H9 (cell line): Measurements from ENCODE around the gene DLD. TPM values are rescaled to one million over a fixed set of nuclear protein-coding genes. Genes with fewer than 3 reads are reported as not detected.

ENCODE experiments used
- DNase-seq: peaks from one replicate; pipeline ENCODE4 v3.0.0-alpha.2; 2017
- H2AFZ ChIP-seq: one replicate; pipeline ENCODE4 v1.6.1; 2013; ENCODE audit warnings: mild to moderate bottlenecking, low read length, control low read depth, moderate library complexity
- H2AK5ac ChIP-seq: 2 replicates; pipeline ENCODE4 v1.6.1; 2013; ENCODE audit warnings: low read length, control low read depth, mixed read lengths; ENCODE audit not compliant: insufficient read length
- H2BK120ac ChIP-seq: one replicate; pipeline ENCODE4 v1.6.1; 2013; ENCODE audit warnings: low read depth, mild to moderate bottlenecking, low read length, control low read depth, inconsistent platforms; ENCODE audit not compliant: poor library complexity, severe bottlenecking
- H2BK12ac ChIP-seq: 2 replicates; pipeline ENCODE4 v1.6.1; 2013; ENCODE audit warnings: low read length, control low read depth, mixed read lengths, low read depth; ENCODE audit not compliant: insufficient read length
- H2BK15ac ChIP-seq: 2 replicates; pipeline ENCODE4 v1.6.1; 2013; ENCODE audit warnings: low read depth, low read length, control low read depth
- H2BK20ac ChIP-seq: one replicate; pipeline ENCODE4 v1.6.1; 2013; ENCODE audit warnings: low read depth, mild to moderate bottlenecking, low read length, control low read depth, inconsistent platforms; ENCODE audit not compliant: poor library complexity, severe bottlenecking
- H2BK5ac ChIP-seq: 2 replicates; pipeline ENCODE4 v1.6.1; 2013; ENCODE audit warnings: low read length, control low read depth, mixed read lengths; ENCODE audit not compliant: insufficient read length
- H3K14ac ChIP-seq: 2 replicates; pipeline ENCODE4 v1.6.1; 2013; ENCODE audit warnings: low read length, control low read depth; ENCODE audit not compliant: insufficient read depth
- H3K18ac ChIP-seq: 2 replicates; pipeline ENCODE4 v1.6.1; 2013; ENCODE audit warnings: low read depth, mild to moderate bottlenecking, mixed read lengths, low read length, control low read depth; ENCODE audit not compliant: insufficient read length
- H3K23ac ChIP-seq: 2 replicates; pipeline ENCODE4 v1.6.1; 2013; ENCODE audit warnings: low read length, control low read depth, mixed read lengths, low read depth; ENCODE audit not compliant: insufficient read length
- H3K23me2 ChIP-seq: 2 replicates; pipeline ENCODE4 v1.6.1; 2013; ENCODE audit warnings: low read depth, mild to moderate bottlenecking, mixed read lengths, low read length, control low read depth; ENCODE audit not compliant: insufficient read length, poor library complexity, severe bottlenecking
- H3K27ac ChIP-seq: 2 replicates; pipeline ENCODE4 v1.5.1; 2013; ENCODE audit warnings: low read length, control low read depth, mixed read lengths, low read depth; ENCODE audit not compliant: insufficient read length
- H3K27me3 ChIP-seq: 2 replicates; pipeline ENCODE4 v1.6.1; 2013; ENCODE audit warnings: low read length, control low read depth, inconsistent platforms; ENCODE audit not compliant: insufficient read depth
- H3K4ac ChIP-seq: 2 replicates; pipeline ENCODE4 v1.6.1; 2013; ENCODE audit warnings: low read depth, mild to moderate bottlenecking, control low read depth, inconsistent platforms, low read length, moderate library complexity
- H3K4me1 ChIP-seq: 2 replicates; pipeline ENCODE4 v1.6.1; 2013; ENCODE audit warnings: low read length, control low read depth, inconsistent platforms; ENCODE audit not compliant: insufficient read depth
- H3K4me2 ChIP-seq: 2 replicates; pipeline ENCODE4 v1.6.1; 2013; ENCODE audit warnings: low read length, control low read depth, mixed read lengths; ENCODE audit not compliant: insufficient read length, insufficient read depth
- H3K56ac ChIP-seq: 2 replicates; pipeline ENCODE4 v1.6.1; 2013; ENCODE audit warnings: low read depth, mild to moderate bottlenecking, mixed read lengths, low read length, control low read depth; ENCODE audit not compliant: insufficient read length
- H3K79me1 ChIP-seq: 2 replicates; pipeline ENCODE4 v1.6.1; 2013; ENCODE audit warnings: low read depth, mild to moderate bottlenecking, moderate library complexity, low read length, control low read depth, inconsistent platforms; ENCODE audit not compliant: insufficient read depth, poor library complexity, severe bottlenecking
- H3K79me2 ChIP-seq: 2 replicates; pipeline ENCODE4 v1.6.1; 2013; ENCODE audit warnings: low read length, control low read depth, inconsistent platforms; ENCODE audit not compliant: insufficient read depth
- H3K9ac ChIP-seq: 2 replicates; pipeline ENCODE4 v1.6.1; 2013; ENCODE audit warnings: low read length, control low read depth, mixed read lengths; ENCODE audit not compliant: insufficient read length; ENCODE audit errors: extremely low read depth
- H3K9me3 ChIP-seq: one replicate; pipeline ENCODE4 v1.6.1; 2013; ENCODE audit warnings: low read depth, low read length, inconsistent platforms; ENCODE audit not compliant: control insufficient read depth
- H3T11ph ChIP-seq: one replicate; pipeline ENCODE4 v1.6.1; 2013; ENCODE audit warnings: mild to moderate bottlenecking, low read length, control low read depth, inconsistent platforms
- H4K20me1 ChIP-seq: one replicate; pipeline ENCODE4 v1.6.1; 2013; ENCODE audit not compliant: control insufficient read depth, insufficient read length, insufficient read depth
- H4K5ac ChIP-seq: 2 replicates; pipeline ENCODE4 v1.6.1; 2013; ENCODE audit warnings: low read depth, mild to moderate bottlenecking, mixed read lengths, low read length, control low read depth; ENCODE audit not compliant: insufficient read length
- H4K8ac ChIP-seq: replicated peaks from 2 replicates; pipeline ENCODE4 v1.6.1; 2013; ENCODE audit warnings: low read length, control low read depth, mixed read lengths, low read depth; ENCODE audit not compliant: insufficient read length
- H4K91ac ChIP-seq: 2 replicates; pipeline ENCODE4 v1.6.1; 2013; ENCODE audit warnings: low read depth, mild to moderate bottlenecking, moderate library complexity, mixed read lengths, low read length, control low read depth; ENCODE audit not compliant: insufficient read length
- H3K27ac Mint-ChIP-seq, 3 experiments: 2 replicates in 2 of 3; 3 replicates in 1 of 3; pipeline ENCODE4 v1.8.0; 2020 to 2021; ENCODE audit warnings: mixed read lengths in 3 of 3, mild to moderate bottlenecking in 1 of 3, moderate library complexity in 1 of 3
- H3K27me3 Mint-ChIP-seq: 2 replicates; pipeline ENCODE4 v1.8.0; 2021; ENCODE audit warnings: low read depth, mild to moderate bottlenecking, moderate library complexity, mixed read lengths
- H3K36me3 Mint-ChIP-seq, 3 experiments: 2 replicates in 2 of 3; 3 replicates in 1 of 3; pipeline ENCODE4 v1.8.0; 2020 to 2021; ENCODE audit warnings: low read depth in 3 of 3, mixed read lengths in 3 of 3; ENCODE audit not compliant: insufficient read depth in 1 of 3
- H3K4me1 Mint-ChIP-seq, 2 experiments: 2 replicates each; pipeline ENCODE4 v1.8.0; 2020; ENCODE audit warnings: mixed read lengths in 2 of 2
- H3K4me3 Mint-ChIP-seq, 2 experiments: 2 replicates in 1 of 2; 3 replicates in 1 of 2; pipeline ENCODE4 v1.8.0; 2020 to 2021; ENCODE audit warnings: mild to moderate bottlenecking in 2 of 2, mixed read lengths in 2 of 2, moderate library complexity in 1 of 2
- H3K9me3 Mint-ChIP-seq, 2 experiments: 2 replicates in 1 of 2; 3 replicates in 1 of 2; pipeline ENCODE4 v1.8.0; 2020; ENCODE audit warnings: mild to moderate bottlenecking in 2 of 2, mixed read lengths in 2 of 2, moderate library complexity in 1 of 2
- WGBS: extraction: QIAGEN DNeasy Blood & Tissue Kit; methylation state at CpG from one replicate; pipeline ENCODE4 v1.1.7; 2013; ENCODE audit warnings: missing lambda C conversion rate, low lambda C conversion rate, mixed read lengths; ENCODE audit not compliant: insufficient read length; ENCODE audit errors: extremely low coverage; 5-methylcytosine and 5-hydroxymethylcytosine counted together
- total RNA-seq: library from RNA; stranded (reverse); gene quantifications from 2 replicates; pipeline ENCODE4 v1.2.1, GENCODE V29; 2021
- TF ChIP-seq, protein P1 (sequence below): fragments of 200-600 bp; sonication (generic); conservative IDR thresholded peaks from 3 replicates; pipeline ENCODE4 v1.8.0; 2021; ENCODE audit warnings: antibody characterized with exemption, mild to moderate bottlenecking

The DLD gene
- total RNA-seq, 1 experiment from 2014 or later, result 93.7 TPM

GRCh38 chr7:107879400-107880035 is 11.5 kb upstream of the DLD start:
- Mint-ChIP-seq H3K4me3 (no peak overlapping the region), H3K9me3 (no peaks in the 10 kb centered on the region), H3K36me3 (no peaks in the 10 kb centered on the region), H3K27me3 (peaks cover under 1% of the 10 kb centered on the region; the same call in 1 of the 2 replicates), H3K4me1 (peaks cover 0 to 3% of the 10 kb centered on the region in 2 experiments; a peak in 1 of 4 replicates), H3K27ac (no peak overlapping the region)
- H2BK5ac ChIP-seq, result no peak overlapping the region
- H3K27me3 ChIP-seq, result no peaks in the 10 kb centered on the region
- H2AK5ac ChIP-seq, result no peak overlapping the region
- H3K23ac ChIP-seq, result no peak overlapping the region
- H3K4me1 ChIP-seq, result no peaks in the 10 kb centered on the region
- no peak overlapping the region for H2AFZ ChIP-seq
- no peak overlapping the region for H2BK15ac ChIP-seq
- no peak overlapping the region for H3K9ac ChIP-seq
- no peaks in the 10 kb centered on the region for H3K9me3 ChIP-seq
- H3K18ac ChIP-seq, result no peak overlapping the region
- no peaks in the 10 kb centered on the region for H3K79me2 ChIP-seq
- H2BK120ac ChIP-seq, result no peak overlapping the region
- no peaks in the 10 kb centered on the region for H4K20me1 ChIP-seq
- H4K5ac ChIP-seq, result no peak overlapping the region
- no peak overlapping the region for H4K8ac ChIP-seq
- no peak overlapping the region for H3K4ac ChIP-seq
- no peak overlapping the region for H3K14ac ChIP-seq
- no peaks in the 10 kb centered on the region for H3K23me2 ChIP-seq
- TF ChIP-seq, protein P1, sequence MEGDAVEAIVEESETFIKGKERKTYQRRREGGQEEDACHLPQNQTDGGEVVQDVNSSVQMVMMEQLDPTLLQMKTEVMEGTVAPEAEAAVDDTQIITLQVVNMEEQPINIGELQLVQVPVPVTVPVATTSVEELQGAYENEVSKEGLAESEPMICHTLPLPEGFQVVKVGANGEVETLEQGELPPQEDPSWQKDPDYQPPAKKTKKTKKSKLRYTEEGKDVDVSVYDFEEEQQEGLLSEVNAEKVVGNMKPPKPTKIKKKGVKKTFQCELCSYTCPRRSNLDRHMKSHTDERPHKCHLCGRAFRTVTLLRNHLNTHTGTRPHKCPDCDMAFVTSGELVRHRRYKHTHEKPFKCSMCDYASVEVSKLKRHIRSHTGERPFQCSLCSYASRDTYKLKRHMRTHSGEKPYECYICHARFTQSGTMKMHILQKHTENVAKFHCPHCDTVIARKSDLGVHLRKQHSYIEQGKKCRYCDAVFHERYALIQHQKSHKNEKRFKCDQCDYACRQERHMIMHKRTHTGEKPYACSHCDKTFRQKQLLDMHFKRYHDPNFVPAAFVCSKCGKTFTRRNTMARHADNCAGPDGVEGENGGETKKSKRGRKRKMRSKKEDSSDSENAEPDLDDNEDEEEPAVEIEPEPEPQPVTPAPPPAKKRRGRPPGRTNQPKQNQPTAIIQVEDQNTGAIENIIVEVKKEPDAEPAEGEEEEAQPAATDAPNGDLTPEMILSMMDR, result peak; percentile 84
- no peaks in the 10 kb centered on the region for H3K79me1 ChIP-seq
- H3K27ac ChIP-seq, result no peak overlapping the region
- H2BK12ac ChIP-seq, result no peak overlapping the region
- no peak for DNase-seq
- no peak overlapping the region for H3K56ac ChIP-seq
- H3T11ph ChIP-seq, result no peak overlapping the region
- no CpG with 5 or more reads among the region's 3 CpGs for WGBS
- no peak overlapping the region for H4K91ac ChIP-seq
- H3K4me2 ChIP-seq, result no peak overlapping the region
- H2BK20ac ChIP-seq, result no peak overlapping the region
